C4-2B (cell line): ENCODE measurements around the gene UQCRH.

ENCODE experiments used
- H3K27ac ChIP-seq: fragments of 450-650 bp; 2 replicates; pipeline ENCODE4 v1.5.1; 2017
- ZFX ChIP-seq: fragments of 450-650 bp; IDR thresholded peaks from 2 replicates; pipeline ENCODE4 v1.6.1; 2017
- TF ChIP-seq, protein P1 (sequence below): fragments of 450-650 bp; conservative IDR thresholded peaks from 2 replicates; pipeline ENCODE4 v1.5.1; 2017; ENCODE audit warnings: mild to moderate bottlenecking

UQCRH gene

DNA sequence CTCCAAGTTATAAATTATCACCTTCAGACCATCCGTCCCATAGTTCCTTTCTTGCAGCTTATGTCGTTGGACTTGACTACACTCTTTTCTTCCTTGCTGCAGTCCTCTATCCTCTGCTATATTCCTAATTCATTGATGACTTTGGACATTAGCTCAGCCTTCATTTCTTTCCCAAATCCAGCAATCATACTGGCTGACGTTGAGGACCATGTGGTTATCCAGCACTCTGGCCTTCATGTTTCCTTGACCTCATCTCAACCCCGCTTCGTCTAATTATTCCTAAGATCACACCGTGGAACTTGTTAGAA, 28.5 kb upstream of the UQCRH start:
- TF ChIP-seq, protein P1, sequence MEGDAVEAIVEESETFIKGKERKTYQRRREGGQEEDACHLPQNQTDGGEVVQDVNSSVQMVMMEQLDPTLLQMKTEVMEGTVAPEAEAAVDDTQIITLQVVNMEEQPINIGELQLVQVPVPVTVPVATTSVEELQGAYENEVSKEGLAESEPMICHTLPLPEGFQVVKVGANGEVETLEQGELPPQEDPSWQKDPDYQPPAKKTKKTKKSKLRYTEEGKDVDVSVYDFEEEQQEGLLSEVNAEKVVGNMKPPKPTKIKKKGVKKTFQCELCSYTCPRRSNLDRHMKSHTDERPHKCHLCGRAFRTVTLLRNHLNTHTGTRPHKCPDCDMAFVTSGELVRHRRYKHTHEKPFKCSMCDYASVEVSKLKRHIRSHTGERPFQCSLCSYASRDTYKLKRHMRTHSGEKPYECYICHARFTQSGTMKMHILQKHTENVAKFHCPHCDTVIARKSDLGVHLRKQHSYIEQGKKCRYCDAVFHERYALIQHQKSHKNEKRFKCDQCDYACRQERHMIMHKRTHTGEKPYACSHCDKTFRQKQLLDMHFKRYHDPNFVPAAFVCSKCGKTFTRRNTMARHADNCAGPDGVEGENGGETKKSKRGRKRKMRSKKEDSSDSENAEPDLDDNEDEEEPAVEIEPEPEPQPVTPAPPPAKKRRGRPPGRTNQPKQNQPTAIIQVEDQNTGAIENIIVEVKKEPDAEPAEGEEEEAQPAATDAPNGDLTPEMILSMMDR = no peak
- no peak for TF ChIP-seq ZFX
- no peak overlapping the region for H3K27ac ChIP-seq

DNA sequence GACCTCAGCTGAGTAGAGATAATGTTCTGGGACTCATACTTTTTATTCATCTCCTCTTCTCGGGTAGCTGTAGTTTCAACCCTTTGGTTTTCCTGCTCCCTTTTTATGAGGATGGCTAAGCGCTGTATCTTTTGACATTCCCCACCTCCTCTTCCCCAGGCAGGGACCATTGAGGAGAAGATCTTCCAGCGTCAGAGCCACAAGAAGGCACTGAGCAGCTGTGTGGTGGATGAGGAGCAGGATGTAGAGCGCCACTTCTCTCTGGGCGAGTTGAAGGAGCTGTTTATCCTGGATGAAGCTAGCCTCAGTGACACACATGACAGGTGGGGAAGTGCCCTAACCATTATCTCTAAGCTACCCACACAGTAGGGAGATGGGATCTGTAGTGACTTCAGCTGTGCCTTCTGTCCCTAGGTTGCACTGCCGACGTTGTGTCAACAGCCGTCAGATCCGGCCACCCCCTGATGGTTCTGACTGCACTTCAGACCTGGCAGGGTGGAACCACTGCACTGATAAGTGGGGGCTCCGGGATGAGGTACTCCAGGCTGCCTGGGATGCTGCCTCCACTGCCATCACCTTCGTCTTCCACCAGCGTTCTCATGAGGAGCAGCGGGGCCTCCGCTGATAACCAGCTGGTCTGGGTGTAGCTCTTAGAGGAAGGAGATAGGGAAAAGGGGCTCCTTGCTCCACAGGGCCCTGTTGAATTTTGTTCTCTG, 25.7 kb upstream of the UQCRH start:
- H3K27ac ChIP-seq = no peak overlapping the region
- TF ChIP-seq, protein P1 = no peak
- TF ChIP-seq ZFX = no peak

DNA sequence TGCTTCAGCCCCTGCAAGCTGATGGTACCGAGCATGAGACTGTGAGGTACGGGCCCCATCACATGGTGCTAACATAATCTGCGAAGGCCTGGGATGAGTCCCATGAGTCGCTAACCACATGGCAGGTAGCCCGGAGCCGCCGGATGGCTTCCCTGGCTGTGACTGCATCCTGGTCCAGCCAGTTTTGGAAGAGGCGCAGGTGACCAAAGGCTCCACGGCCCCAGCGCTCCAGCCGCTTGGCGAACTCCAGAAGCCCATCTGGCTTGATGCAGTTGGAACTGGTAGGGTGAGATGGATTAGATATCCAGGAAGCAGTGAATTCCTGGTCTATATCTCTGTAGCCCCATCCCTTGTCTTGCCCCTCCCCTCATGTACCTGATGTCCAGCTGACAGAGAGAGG, 24.7 kb upstream of the UQCRH start:
- no peak overlapping the region for H3K27ac ChIP-seq
- TF ChIP-seq, protein P1 = no peak
- TF ChIP-seq ZFX = no peak

DNA sequence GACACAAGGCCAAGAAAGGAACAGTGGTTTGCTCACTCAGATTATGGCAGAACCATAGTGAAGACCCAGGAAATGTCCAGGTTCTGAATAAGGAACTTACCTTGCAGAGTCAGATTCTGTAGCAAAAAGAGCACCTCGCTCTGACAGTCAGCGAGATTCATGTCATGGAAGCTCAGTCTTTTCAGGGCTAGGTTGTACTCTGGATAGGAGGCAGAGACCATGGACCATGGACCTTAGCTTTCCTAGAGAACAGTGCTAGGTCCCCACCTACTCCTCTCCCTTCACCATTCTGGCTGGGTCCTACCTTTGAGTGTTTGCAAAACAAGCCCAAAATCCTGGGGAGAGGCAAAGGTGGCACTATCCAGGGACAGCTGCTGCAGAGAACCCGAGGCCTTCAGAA, 23.4 kb upstream of the UQCRH start:
- TF ChIP-seq ZFX = no peak
- H3K27ac ChIP-seq = no peak overlapping the region

DNA sequence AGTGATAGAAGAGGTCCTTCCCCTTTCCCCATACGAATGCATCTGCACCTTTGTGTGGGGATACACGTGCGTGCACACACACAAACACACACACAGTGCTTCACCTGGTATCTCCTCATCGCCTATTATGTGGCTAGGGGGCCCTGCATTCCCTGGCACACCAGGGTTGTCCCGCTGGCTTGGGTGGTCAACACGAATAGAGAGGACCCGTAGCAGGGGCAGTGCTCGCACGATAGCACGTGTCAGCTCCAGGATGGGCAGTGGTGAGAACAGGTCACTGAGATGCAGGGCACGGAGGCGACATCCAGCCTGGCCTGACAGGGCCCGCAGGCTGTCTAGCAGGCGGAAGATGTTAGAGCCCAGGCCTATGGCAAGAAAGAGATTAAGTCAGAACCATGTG, 22.5 kb upstream of the UQCRH start:
- no peak overlapping the region for H3K27ac ChIP-seq
- TF ChIP-seq, protein P1 = no peak
- TF ChIP-seq ZFX = no peak

DNA sequence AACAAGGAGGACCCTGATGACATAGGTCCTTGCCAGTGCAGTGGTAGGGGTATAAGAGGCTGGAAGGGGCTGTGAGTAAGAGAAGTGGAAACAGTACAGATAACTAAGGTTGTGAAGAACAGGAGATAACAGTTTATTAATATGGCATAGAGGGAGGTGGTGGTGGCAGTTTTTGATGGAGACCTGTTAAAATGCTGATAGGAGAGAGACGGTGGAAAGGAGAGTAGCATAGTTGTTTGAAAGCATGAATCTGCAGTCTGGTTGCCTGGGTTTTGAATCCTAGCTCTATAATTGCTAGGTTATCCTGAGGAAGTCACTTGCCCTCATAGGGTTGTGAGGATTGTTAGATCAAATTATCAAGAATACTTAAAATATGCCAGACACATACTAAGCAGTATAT, 19.4 kb upstream of the UQCRH start:
- TF ChIP-seq, protein P1 = no peak
- no peak for TF ChIP-seq ZFX
- no peak overlapping the region for H3K27ac ChIP-seq

DNA sequence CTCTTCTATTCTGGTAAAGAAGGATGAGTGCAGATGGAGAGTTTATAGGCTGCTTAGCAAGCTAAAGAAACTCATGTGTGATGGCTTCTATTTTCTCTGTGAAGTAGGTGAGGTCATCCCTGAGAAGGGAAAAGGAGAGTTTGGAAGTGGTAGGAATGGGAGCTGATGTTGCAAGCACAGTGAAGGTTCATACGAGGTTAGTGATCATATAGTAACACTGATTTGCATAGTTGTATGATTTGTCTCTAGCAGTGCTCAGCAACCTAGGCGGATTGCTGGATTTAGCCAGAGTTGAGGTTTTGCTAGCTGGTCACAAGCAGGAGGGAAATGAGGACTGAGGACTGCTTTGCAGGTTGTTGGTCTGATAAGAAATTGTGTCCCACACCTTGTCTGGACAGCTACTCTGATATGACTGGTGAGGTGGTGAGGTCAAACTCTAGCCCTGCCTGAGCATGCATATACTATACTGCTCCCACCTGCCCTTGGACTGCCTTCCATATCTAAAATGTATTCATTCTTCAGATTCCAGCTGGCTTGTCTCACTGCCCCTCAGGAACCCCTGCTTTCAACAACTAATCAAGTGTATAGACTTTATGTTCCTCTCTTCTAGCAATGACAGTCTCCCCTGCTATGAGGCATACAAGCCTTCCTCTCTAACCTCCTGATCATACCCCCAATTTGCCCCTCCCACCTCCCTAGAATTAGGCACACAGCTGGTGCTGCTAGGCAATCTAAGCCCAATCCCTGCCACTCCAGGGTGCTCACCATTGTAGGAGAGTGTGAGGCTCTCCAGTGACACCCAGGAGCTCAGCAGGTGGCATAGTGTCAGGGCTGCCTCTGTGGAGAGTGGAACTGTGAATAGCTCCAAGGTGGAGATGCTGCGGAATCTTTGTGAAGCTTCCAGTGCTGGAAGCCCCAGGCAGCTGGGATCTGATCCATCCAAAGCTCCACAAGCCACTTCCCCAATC, 18.6 kb upstream of the UQCRH start:
- TF ChIP-seq, protein P1 = no peak
- TF ChIP-seq ZFX = no peak
- no peak overlapping the region for H3K27ac ChIP-seq
